Adipose tissue (tissue), 3 donors: ENCODE results near the gene SNRPB. TPM values are rescaled to one million over a fixed set of nuclear protein-coding genes. Genes with fewer than 3 reads are reported as not detected.

Experiments used
- H3K27ac ChIP-seq: one replicate; pipeline ENCODE4 v1.5.1; 2013; ENCODE audit warnings: low read depth, low read length
- WGBS, 3 donors: extraction: QIAGEN DNeasy Blood & Tissue Kit; methylation state at CpG; one replicate each; pipeline ENCODE4 v1.1.7; 2013; 5-methylcytosine and 5-hydroxymethylcytosine counted together
- polyA plus RNA-seq, 3 donors: library from polyadenylated mRNA; stranded (reverse); fragments of 200-250 nt; gene quantifications; one replicate each; pipeline ENCODE4 v1.2.3, GENCODE V29; 2013
- donor health status: healthy with polysubstance abuse.
- donor health status: Bipolar disorder and iron deficiency.
- donor health status: healthy.

Gene SNRPB
- polyA plus RNA-seq, 3 donors, result 63.3 to 216 (median 151) TPM

GRCh38 chr20:2451422-2451821 is 19.2 kb downstream of the SNRPB start:
- no peak overlapping the region for H3K27ac ChIP-seq
- 68 to 83% (median 79%) methylated on average over 5 of the region's 5 CpGs for WGBS, 3 donors

DNA sequence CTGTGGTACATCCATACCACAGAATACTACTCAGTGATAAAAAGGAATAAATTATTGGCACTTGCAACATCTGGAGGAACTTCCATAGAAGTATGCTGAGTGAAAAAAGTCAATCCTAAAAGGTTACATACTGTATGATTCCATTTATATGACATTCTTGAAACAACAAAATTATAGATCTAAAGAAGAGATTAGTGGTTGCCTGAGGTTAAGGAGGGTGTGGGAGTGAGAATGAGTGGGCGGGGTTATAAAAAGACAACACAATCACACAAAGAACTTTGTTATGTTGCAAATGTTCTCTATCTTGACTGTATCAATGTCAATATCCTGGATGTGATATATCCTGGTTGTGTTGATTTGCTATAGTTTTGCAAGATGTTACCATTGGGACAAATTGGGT is 21.2 kb downstream of the SNRPB start:
- H3K27ac ChIP-seq, result no peak overlapping the region
- 91 to 97% (median 96%) methylated on average over 1 of the region's 1 CpG for WGBS, 3 donors

GRCh38 chr20:2446845-2447244 is 23.7 kb downstream of the SNRPB start:
- WGBS, 3 donors, result 60 to 65% (median 61%) methylated on average over 4 of the region's 4 CpGs
- no peak overlapping the region for H3K27ac ChIP-seq

GRCh38 chr20:2431185-2431584 is 39.4 kb downstream of the SNRPB start:
- H3K27ac ChIP-seq, result no peak overlapping the region
- WGBS, 3 donors, result 29 to 60% (median 45%) methylated on average over 1 of the region's 1 CpG

DNA sequence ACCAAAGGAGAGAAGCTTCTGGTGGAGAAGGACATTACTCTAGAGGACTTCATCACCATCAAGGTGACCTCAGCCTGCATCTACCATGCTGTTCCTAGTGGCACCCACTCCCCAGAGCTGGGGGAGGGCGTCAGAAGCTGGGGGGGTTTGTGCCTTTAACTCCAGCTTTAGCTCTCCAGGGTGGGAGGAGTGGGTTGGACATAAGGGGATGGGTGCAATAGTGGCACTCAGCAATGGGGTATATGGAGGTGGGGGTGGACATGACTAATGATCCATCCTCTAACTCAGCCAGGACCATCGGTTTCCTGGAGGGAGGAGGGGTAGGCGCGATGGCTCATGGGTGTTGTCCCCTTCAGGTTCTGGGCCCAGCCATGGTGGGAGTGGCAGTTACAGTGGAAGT is 40.1 kb downstream of the SNRPB start:
- H3K27ac ChIP-seq, result no peak overlapping the region
- 73 to 83% (median 81%) methylated on average over 4 of the region's 4 CpGs for WGBS, 3 donors

GRCh38 chr20:2429051-2429450 is 41.5 kb downstream of the SNRPB start:
- no peak overlapping the region for H3K27ac ChIP-seq
- 74 to 84% (median 78%) methylated on average over 6 of the region's 6 CpGs for WGBS, 3 donors

DNA sequence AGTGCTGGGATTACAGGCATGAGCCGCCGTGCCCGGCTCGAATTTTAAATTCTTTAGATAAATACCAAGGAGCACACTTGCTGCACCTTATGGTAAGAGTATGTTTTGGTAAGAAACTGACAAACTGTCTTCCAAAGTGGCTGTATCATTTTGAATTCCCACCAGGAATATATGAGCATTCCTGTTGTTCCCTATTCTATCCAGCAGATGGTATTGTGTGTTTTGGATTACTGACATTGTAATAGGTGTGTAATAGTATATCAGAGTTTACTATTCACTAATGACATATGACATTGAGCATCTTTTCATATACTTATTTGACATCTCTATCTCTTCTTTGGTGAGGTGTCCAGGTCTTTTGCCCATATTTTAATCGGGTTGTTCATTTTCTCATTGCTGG is 49.3 kb downstream of the SNRPB start:
- 81 to 86% (median 82%) methylated on average over 5 of the region's 5 CpGs for WGBS, 3 donors
- no peak overlapping the region for H3K27ac ChIP-seq

DNA sequence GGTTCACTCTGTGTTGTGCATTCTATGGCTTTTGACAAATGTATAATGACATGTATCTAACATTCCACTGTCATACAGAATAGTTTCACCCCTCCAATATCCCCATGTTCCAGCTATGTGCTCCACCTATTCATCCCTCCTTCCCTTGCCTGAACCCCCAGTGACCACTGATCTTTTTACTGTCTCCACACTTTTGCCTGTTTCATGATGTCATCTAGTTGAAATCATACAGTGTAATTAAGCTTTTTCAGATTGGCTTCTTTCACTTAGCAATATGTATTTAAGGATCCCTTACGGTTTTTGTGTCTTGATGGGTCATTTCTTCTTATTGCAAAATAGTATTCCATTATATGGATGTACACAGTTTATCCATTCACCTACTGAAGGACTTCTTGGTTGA is 50.1 kb downstream of the SNRPB start:
- H3K27ac ChIP-seq, result no peak overlapping the region
- WGBS, 3 donors, result 49 to 78% (median 63%) methylated on average over 1 of the region's 1 CpG

DNA sequence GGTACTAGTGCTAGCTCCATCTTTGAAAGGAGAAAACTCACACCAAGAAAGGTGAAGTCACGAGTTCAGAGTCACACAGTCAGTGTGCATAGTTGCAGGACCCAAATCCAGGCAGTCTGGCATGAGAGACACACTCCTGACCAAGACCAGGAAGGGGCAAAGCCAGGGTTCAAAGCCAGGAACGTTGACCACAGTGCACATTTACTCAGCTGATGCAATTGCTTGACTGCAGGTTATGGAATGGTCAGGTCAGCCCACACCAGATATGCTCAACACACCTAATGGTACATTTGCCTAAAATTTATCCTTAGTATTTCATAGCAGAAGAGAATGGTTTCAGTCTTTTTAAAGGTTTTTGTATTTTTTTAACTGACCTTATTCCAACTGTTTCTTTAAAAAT is 52.2 kb downstream of the SNRPB start:
- 40 to 48% (median 41%) methylated on average over 2 of the region's 2 CpGs for WGBS, 3 donors
- H3K27ac ChIP-seq, result no peak overlapping the region

- WGBS, 3 donors, result 82 to 90% (median 87%) methylated on average over 14 of the region's 14 CpGs
- no peak overlapping the region for H3K27ac ChIP-seq
Measured at GRCh38 chr20:2417213-2417541, 53.4 kb downstream of the SNRPB start.

- H3K27ac ChIP-seq, result no peak overlapping the region
- WGBS, 3 donors, result 60 to 79% (median 70%) methylated on average over 6 of the region's 6 CpGs
Measured at GRCh38 chr20:2416541-2417212, 53.9 kb downstream of the SNRPB start.

Other genes starting within 250 kb of the SNRPB start
- 1 to 10 TPM in 1 of 3 donors, under 1 TPM in 1, not detected in 1; 0.46 to 2.7 TPM for gene TGM3, start 174.8 kb downstream of the SNRPB start, polyA plus RNA-seq
- not detected for gene TGM6, start 89.9 kb downstream of the SNRPB start, polyA plus RNA-seq
- 1 to 10 TPM; 3.7 to 6.8 (median 3.8) TPM for gene ZNF343, start 38.1 kb upstream of the SNRPB start, polyA plus RNA-seq
- gene TMC2, start 65.8 kb upstream of the SNRPB start, polyA plus RNA-seq, result under 1 TPM; 0.06 to 0.46 (median 0.45) TPM
- 100 to 1,000 TPM in 2 of 3 donors, 10 to 100 TPM in 1; 70.0 to 161 (median 105) TPM for gene NOP56, start 181.8 kb upstream of the SNRPB start, polyA plus RNA-seq
- gene IDH3B, start 193.4 kb upstream of the SNRPB start, polyA plus RNA-seq, result 100 to 1,000 TPM in 1 of 3 donors, 10 to 100 TPM in 2; 59.1 to 116 (median 72.9) TPM
- 1 to 10 TPM; 4.3 to 7.0 (median 4.7) TPM for gene EBF4, start 222.0 kb upstream of the SNRPB start, polyA plus RNA-seq